NB4 (cell line): ENCODE results near the gene RBM10.

Experiments used
- DNase-seq: peaks from one replicate; pipeline ENCODE4 v3.0.0; 2010; ENCODE audit warnings: low read depth
- H3K4me3 ChIP-seq: one replicate; pipeline ENCODE4 v1.5.1; 2011; ENCODE audit warnings: mild to moderate bottlenecking, low read depth, low read length, moderate library complexity
- CTCF ChIP-seq: IDR thresholded peaks from one replicate; pipeline ENCODE4 v1.5.1; 2012; ENCODE audit warnings: low read depth, low read length
- MYC ChIP-seq: IDR thresholded peaks from 2 replicates; pipeline ENCODE4 v1.6.1; 2011; ENCODE audit warnings: low read depth, low read length
- POLR2A ChIP-seq: IDR thresholded peaks from 2 replicates; pipeline ENCODE4 v1.6.1; 2011; ENCODE audit warnings: mild to moderate bottlenecking; ENCODE audit not compliant: insufficient read length; ENCODE audit errors: extremely low read depth
- TF ChIP-seq, protein P1 (sequence below): IDR thresholded peaks from 2 replicates; pipeline ENCODE4 v1.6.1; 2011; ENCODE audit warnings: low read depth, low read length

RBM10 gene

DNA sequence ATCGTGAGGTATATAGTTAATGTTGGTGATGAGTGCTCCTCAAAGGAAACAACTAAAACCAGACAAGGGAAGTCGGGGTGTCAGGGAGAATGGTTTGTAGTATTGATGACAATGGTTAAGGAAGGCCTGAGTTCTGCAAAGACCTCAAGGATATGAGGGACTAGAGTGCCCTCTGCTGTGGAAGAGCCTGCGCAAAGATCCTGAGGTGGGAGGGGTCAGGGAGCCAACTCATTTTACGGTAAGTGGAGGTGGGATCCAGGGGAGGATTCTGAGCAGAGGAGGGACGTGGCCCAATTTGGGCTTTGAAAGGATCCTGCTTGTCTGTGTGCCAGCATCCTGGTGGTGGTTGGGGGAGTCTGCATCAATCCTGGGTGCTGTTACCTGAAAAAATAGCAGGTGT lies 59.9 kb downstream of the RBM10 start:
- no peak for DNase-seq
- no peak for TF ChIP-seq POLR2A
- no peak for TF ChIP-seq MYC
- no peak for TF ChIP-seq CTCF
- TF ChIP-seq, protein P1, sequence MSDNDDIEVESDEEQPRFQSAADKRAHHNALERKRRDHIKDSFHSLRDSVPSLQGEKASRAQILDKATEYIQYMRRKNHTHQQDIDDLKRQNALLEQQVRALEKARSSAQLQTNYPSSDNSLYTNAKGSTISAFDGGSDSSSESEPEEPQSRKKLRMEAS = no peak
- no peak overlapping the region for H3K4me3 ChIP-seq

GRCh38 chrX:47206316-47206715 lies 61.3 kb downstream of the RBM10 start:
- TF ChIP-seq, protein P1 = no peak
- TF ChIP-seq CTCF (no peak), MYC (no peak), POLR2A (no peak)
- no peak for DNase-seq

GRCh38 chrX:47208108-47208507 lies 63.1 kb downstream of the RBM10 start:
- no peak overlapping the region for H3K4me3 ChIP-seq
- TF ChIP-seq, protein P1 = no peak
- TF ChIP-seq MYC = no peak
- TF ChIP-seq CTCF = no peak
- TF ChIP-seq POLR2A = no peak
- DNase-seq = no peak

More at GRCh38 chrX:47206316-47206715, 61.3 kb downstream of the RBM10 start:
- H3K4me3 ChIP-seq = no peak overlapping the region

DNA sequence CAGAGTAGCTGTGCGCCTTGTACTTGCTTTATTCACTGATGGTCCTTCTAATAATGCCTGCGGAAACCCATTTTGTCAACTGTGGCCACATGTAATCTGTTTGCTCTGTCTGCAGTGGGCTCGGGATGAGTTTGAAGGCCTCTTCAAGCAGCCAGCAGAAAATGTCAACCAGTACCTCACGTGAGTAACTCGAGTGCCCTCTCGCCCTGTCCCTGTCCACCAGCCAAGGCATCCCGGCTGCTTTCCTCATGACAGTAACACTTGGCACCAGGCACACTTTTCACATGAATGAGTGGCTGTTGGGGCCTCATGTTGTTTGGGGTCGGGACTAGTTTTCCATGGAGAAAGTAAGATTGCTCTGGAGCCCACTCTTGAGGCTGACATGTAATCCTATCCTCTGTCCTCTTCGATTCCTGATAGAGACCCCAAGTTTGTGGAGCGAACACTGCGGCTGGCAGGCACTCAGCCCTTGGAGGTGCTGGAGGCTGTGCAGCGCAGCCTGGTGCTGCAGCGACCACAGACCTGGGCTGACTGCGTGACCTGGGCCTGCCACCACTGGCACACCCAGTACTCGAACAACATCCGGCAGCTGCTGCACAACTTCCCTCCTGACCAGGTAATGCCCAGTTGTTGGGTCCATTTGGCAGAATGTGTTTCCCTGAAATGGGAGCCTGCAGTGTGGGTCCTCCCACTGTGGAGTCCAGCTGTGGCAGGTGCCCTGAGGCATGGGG lies 64.7 kb downstream of the RBM10 start:
- no peak overlapping the region for H3K4me3 ChIP-seq
- TF ChIP-seq MYC (no peak), CTCF (no peak), POLR2A (no peak)
- TF ChIP-seq, protein P1 = no peak
- no peak for DNase-seq

DNA sequence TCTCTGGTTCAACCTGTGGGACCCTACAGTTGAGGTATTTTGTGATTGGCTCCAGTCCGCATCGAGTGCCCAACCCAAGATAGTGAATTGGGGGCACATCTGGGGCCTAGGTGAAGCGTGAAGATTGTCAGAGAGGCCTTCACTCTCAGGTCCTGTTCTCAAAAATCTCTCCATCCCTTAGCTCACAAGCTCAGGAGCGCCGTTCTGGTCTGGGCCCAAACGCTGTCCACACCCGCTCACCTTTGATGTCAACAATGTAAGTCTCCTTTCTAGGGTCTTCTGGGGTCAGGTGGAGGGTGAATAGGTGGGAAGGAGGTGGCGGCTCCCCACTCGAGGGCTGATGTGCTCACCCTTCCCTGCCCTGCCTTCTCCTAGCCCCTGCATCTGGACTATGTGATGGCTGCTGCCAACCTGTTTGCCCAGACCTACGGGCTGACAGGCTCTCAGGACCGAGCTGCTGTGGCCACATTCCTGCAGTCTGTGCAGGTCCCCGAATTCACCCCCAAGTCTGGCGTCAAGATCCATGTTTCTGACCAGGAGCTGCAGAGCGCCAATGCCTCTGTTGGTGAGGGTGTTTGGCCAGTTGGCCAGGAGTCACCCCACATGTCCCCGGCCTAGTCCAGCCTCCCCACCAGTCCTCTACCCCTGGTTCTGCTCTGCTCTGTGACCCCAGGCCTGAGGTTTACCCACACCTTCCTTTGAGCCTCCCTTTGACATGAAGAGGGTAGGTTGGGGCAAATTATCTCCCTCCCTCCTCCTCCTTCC lies 65.8 kb downstream of the RBM10 start:
- TF ChIP-seq CTCF (no peak), MYC (no peak), POLR2A (no peak)
- TF ChIP-seq, protein P1 = no peak
- no peak overlapping the region for H3K4me3 ChIP-seq
- DNase-seq = no peak
